ENCODE results near the gene GPR18.
A peak's percentile ranks its signal among the peaks of the same experiment; 100 is the strongest.

GPR18 gene

DNA sequence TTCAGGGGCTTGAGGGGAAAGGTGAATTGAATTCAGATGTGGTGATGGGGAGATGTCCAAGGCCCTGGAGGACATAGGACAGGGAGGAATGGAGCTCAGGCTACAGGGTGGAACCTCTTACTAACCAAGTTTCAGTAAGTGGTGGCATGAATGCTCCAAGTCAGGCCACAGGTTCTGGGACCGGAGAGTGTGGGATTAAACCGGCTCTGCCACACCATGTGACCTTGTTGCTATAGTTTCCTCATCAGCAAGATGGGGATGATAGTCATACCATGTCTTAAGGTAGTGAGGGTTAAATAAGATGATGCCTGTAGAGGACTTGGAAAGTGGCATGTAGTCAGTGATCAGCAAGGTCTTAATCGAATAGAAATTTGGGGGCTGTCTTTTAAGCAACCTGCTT lies 32.7 kb upstream of the GPR18 start:
- no peak for DNase-seq (ENCODE audit: low read depth)

- no peak for DNase-seq (ENCODE audit: low read depth)
Measured at GRCh38 chr13:99289674-99290337, 31.6 kb upstream of the GPR18 start.

DNA sequence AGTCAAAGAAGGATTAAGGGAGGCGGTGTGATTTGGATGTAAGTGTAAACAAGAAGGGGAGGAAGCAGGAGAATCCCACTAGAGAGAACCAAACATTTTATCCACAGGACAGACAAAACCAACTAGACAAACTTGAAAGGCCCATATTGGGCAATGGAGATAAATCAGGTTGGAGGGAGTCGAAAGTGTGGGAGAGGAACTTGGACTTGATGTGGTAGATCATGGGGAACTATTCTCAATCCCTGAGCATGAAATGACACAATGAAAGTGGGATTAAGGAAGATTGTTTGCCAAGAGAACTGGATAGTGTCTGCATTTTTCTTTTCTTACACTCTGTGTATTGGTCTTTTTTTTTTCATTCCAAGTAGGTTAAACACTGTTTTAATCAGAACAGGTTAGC lies 31.1 kb upstream of the GPR18 start:
- no peak for DNase-seq (ENCODE audit: low read depth)

- no peak for DNase-seq (ENCODE audit: low read depth)
Measured at GRCh38 chr13:99288089-99288488, 29.9 kb upstream of the GPR18 start.

GRCh38 chr13:99287551-99287950 lies 29.4 kb upstream of the GPR18 start:
- DNase-seq (ENCODE audit: low read depth) = no peak

GRCh38 chr13:99285432-99286182 lies 27.4 kb upstream of the GPR18 start:
- no peak for DNase-seq (ENCODE audit: low read depth)

DNA sequence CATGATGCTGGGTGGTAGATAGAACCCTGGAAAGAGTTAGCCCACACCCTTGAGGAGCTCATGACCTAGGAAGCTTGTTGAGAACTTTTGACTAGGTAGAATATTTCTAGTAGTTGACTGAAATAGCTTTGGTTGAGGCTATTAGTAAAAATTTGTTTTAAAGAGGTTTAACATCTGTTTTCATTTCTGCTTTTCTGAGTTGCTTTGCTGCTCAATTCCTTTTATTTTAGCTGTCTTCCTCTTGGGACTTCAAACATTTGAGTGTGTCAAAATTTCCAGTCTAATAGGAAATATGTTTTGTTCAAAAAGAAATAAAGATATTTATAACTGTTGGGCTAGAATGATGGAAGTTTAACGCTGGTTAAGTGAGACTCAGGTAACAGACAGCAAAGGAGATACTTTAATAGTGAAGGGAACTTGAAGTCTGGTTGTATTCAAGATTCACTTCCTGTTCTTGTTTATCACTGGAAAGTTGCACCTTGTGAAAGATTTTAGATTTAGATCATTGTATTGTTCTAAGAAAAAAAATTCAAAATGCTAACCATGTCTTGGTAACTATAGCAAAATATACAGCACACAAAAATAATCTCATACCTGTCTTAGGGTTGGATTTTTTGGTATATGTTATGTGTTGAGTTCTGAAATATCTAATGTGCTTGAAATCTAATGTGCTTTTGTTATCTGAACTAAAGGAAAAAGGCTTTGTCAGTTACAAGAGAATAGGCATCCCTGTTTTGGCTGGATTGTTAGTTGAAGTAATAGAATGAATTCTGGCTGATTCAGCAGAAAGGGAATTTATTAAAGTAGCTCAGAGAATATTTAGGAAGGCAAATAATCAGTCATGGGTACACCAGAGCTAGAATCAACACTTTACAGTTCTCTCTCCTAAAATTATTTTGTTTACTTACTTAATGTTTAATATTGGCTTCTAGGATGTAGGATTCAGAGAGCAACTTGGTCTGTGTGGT lies 24.4 kb upstream of the GPR18 start:
- DNase-seq (ENCODE audit: low read depth) = no peak

GRCh38 chr13:99281811-99282263 lies 23.7 kb upstream of the GPR18 start:
- no peak for DNase-seq (ENCODE audit: low read depth)

DNA sequence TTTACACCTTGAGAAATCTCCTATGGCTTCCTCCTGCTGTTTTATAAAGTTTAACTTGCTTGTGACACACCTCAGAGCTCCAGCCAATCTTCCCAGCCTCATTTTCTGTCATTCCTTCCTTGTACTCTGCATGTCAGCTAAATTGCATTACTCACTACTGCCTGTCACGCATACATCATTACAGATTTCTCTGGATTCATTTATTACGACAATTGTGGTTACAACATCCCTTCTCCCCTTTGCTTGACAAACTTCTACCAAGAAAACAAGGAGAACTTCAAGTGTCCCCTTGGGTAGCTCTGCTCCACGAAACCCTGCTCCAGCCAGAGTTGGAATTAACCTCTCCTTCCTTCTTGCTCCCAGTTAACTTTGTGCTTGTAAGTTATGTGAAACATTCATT lies 22.0 kb upstream of the GPR18 start:
- no peak for DNase-seq (ENCODE audit: low read depth)

DNA sequence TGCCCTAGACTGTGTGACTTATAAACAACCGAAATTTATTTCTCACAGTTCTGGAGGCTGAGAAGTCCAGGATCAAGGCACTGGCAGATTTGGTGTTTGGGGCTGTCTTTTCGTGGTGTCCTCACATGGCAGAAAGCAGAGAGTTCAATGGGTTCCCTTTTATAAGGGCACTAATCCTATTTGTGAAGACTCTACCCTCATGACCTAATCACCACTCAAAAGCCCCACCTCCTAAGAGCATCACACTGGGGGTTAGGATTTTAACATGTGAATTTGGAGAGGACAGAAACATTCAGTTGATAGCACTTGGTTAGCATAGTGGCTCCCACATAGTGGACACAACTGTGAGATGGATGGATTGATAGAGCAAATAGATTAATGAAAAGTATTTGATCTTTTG lies 21.5 kb upstream of the GPR18 start:
- no peak for DNase-seq (ENCODE audit: low read depth)

DNA sequence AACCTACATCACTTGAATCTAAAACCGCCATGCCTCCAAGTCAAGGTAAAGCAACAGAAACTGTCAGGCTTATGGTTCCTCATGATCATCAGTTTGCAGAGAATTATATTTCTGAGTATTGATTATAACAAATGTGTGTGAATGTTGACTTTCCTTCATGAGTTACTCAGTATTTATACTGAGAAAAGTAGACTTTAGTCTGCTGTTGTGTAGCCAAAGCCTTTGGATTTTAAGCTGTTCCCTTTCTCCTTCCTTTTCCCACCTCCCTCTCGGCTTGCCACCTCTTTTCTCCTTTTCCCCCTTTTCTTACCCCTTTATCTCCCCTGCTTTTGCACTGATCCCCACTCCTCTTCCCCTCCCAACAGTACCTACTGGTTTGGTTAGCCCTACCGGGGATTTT lies 20.7 kb upstream of the GPR18 start:
- DNase-seq (ENCODE audit: low read depth) = no peak

DNA sequence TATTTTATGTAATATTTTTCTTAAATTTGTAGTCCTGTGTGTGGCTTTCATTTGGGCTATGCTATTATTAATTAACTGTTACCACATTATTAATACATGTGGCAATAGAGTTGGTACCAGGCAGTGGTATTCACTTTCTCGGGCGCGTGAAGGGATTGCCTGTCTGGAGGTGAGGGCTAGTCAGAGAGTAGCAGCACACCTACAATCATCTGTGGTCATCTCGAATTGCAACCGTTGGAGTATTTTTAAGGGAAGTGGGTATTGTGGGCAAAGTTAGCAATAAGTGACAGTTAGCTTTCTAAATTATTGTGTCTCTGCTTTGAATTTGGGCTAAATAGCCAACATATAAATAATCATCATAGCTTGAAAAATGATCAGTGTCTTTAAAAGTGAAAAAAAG lies 20.0 kb upstream of the GPR18 start:
- no peak for DNase-seq (ENCODE audit: low read depth)

- DNase-seq (ENCODE audit: low read depth) = no peak
Measured at GRCh38 chr13:99277629-99278028, 19.4 kb upstream of the GPR18 start.

- DNase-seq (ENCODE audit: low read depth) = no peak
Measured at GRCh38 chr13:99276706-99277105, 18.5 kb upstream of the GPR18 start.

GRCh38 chr13:99275093-99275469 lies 16.9 kb upstream of the GPR18 start:
- DNase-seq (ENCODE audit: low read depth) = no peak

DNA sequence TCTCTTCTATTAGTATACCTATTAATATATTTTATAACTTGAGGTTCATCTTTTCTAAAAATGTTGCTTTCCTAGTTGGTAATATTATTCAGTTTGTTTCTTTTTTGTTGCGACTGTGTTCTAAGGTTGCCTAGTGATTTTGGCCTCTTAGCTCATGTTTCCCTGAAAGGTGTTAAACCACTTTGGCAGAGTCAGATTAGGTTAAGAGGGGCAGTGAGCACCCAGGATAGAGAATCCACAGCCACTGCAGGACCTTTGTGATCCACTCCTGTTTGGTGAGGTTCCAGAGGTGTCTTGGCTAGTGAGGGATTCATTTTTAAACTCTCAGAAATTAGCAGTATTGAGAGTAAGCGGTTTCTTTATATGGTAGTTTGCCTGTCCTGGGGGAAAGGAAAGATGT lies 14.9 kb upstream of the GPR18 start:
- no peak for DNase-seq (ENCODE audit: low read depth)

DNA sequence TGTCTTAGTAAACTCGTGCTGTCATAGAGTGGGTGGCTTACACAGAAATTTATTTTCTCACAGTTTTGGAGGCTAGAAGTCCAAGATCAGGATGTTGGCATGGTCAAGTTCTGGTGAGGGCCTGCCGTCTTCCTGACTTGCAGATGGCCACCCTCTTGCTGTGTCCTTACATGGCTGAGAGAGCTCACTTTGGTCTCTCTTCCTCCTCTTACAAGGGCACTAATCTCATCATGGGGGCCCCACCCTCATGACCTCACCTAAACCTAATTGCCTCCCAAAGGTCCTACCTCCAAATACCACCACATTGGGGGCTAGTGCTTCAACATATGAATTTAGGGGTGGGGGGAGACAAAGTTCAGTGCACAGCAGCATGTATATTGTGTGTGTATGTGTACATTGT lies 14.3 kb upstream of the GPR18 start:
- no peak for DNase-seq (ENCODE audit: low read depth)

DNA sequence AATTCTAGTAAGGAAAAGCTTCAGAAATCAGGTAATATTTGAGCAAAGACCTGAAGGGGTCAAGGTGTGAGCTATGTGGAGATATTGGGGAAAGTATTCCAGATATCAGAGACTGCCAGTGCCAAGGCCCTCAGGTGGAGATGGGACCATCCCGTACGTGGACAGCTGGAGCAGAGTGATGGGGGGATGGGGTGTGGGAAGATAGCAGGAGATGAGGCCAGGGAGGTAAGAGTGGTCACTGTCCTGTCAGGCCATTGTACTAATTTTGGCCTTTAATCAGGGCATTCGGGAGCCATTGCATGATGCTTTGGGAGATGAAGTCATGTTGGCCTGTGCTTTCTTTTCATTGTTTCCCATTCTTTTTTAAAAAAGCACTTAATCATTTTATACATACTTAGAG lies 13.1 kb upstream of the GPR18 start:
- DNase-seq (ENCODE audit: low read depth) = no peak

- DNase-seq (ENCODE audit: low read depth) = no peak
Measured at GRCh38 chr13:99270518-99270917, 12.3 kb upstream of the GPR18 start.

- peak; percentile 31 for DNase-seq (ENCODE audit: low read depth)
Measured at GRCh38 chr13:99269627-99270241, 11.6 kb upstream of the GPR18 start.

GRCh38 chr13:99268822-99269221 lies 10.6 kb upstream of the GPR18 start:
- no peak for DNase-seq (ENCODE audit: low read depth)

DNA sequence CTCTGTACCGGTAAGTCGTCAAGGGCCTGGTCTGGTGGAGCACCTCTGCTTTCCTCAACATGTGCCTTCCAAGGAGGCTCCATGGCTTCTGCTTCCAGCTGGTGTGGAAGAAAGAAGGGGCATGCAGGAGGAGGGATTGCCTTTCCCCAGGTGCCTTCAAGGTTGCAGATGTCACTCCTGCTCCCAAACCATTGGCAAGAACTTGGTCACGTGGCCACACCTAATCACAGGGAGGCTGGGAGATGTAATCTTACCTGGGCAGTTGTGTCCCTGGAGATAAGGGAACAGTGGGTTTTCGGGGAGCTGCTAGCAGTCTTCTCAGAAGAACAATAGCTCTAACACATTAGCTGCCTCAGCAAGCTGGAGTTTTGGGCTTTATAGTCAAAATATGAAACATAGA lies 9.7 kb upstream of the GPR18 start:
- DNase-seq (ENCODE audit: low read depth) = no peak

Measured in CMK (cell line).